Astrocyte (in vitro differentiated cells and primary cell): ENCODE results near the gene CBLL1. TPM values are rescaled to one million over a fixed set of nuclear protein-coding genes. Genes with fewer than 3 reads are reported as not detected.

Source experiments
- DNase-seq: peaks from one replicate; pipeline ENCODE4 v3.0.0-alpha.2; 2010; ENCODE audit warnings: low read depth
- FAIRE-seq: peaks from 2 replicates; lab custom pipeline; 2011; peaks lifted over from hg19 to GRCh38; lab: Jason Lieb, UNC
- H2AFZ ChIP-seq: 2 replicates; pipeline ENCODE4 v1.6.0; 2012; ENCODE audit warnings: low read depth, low read length, inconsistent platforms
- H3K27ac ChIP-seq: 2 replicates; pipeline ENCODE4 v1.5.1; 2011; ENCODE audit warnings: low read depth, low read length, inconsistent platforms
- H3K27me3 ChIP-seq: 2 replicates; pipeline ENCODE4 v1.6.0; 2011; ENCODE audit warnings: low read length, inconsistent platforms; ENCODE audit not compliant: insufficient read depth
- H3K36me3 ChIP-seq: 2 replicates; pipeline ENCODE4 v1.5.1; 2011; ENCODE audit warnings: low read length, inconsistent platforms; ENCODE audit not compliant: insufficient read depth
- H3K4me1 ChIP-seq: 2 replicates; pipeline ENCODE4 v1.5.1; 2011; ENCODE audit warnings: low read length, inconsistent platforms; ENCODE audit not compliant: insufficient read depth
- H3K4me2 ChIP-seq: 2 replicates; pipeline ENCODE4 v1.6.0; 2012; ENCODE audit warnings: low read length, inconsistent platforms
- H3K4me3 ChIP-seq: 2 replicates; pipeline ENCODE4 v1.5.1; 2011; ENCODE audit warnings: low read depth, mild to moderate bottlenecking, low read length, inconsistent platforms; ENCODE audit not compliant: insufficient read depth
- H3K79me2 ChIP-seq: 2 replicates; pipeline ENCODE4 v1.6.0; 2012; ENCODE audit warnings: mild to moderate bottlenecking, low read length, inconsistent platforms; ENCODE audit not compliant: insufficient read depth
- H3K9ac ChIP-seq: 2 replicates; pipeline ENCODE4 v1.6.0; 2012; ENCODE audit warnings: mild to moderate bottlenecking, low read length, inconsistent platforms
- H3K9me3 ChIP-seq: 2 replicates; pipeline ENCODE4 v1.5.1; 2012; ENCODE audit warnings: low read depth, mild to moderate bottlenecking, low read length, inconsistent platforms; ENCODE audit not compliant: insufficient read depth
- H4K20me1 ChIP-seq: 2 replicates; pipeline ENCODE4 v1.6.0; 2012; ENCODE audit warnings: low read length, inconsistent platforms; ENCODE audit not compliant: insufficient read depth
- H3K27ac Mint-ChIP-seq: one replicate; pipeline ENCODE4 v1.8.0; 2021; ENCODE audit warnings: mild to moderate bottlenecking, mixed read lengths; ENCODE audit not compliant: unreplicated experiment
- H3K27me3 Mint-ChIP-seq: one replicate; pipeline ENCODE4 v1.8.0; 2021; ENCODE audit warnings: low read depth, mixed read lengths; ENCODE audit not compliant: unreplicated experiment
- H3K36me3 Mint-ChIP-seq: one replicate; pipeline ENCODE4 v1.8.0; 2021; ENCODE audit warnings: low read depth, mixed read lengths; ENCODE audit not compliant: unreplicated experiment
- H3K4me1 Mint-ChIP-seq: one replicate; pipeline ENCODE4 v1.8.0; 2021; ENCODE audit warnings: low read depth, mixed read lengths; ENCODE audit not compliant: unreplicated experiment
- H3K4me3 Mint-ChIP-seq: one replicate; pipeline ENCODE4 v1.8.0; 2021; ENCODE audit warnings: mild to moderate bottlenecking, moderate library complexity, mixed read lengths; ENCODE audit not compliant: unreplicated experiment
- H3K9me3 Mint-ChIP-seq: one replicate; pipeline ENCODE4 v1.8.0; 2021; ENCODE audit warnings: mild to moderate bottlenecking, mixed read lengths; ENCODE audit not compliant: unreplicated experiment
- EZH2 ChIP-seq: IDR thresholded peaks from 2 replicates; pipeline ENCODE4 v1.6.1; 2012; ENCODE audit warnings: mild to moderate bottlenecking, low read length, inconsistent platforms; ENCODE audit not compliant: insufficient read depth
- total RNA-seq: library from RNA; stranded (reverse); gene quantifications from 2 replicates; pipeline ENCODE4 v1.2.1, GENCODE V29; 2021
- TF ChIP-seq, protein P1 (sequence below): IDR thresholded peaks from 2 replicates; pipeline ENCODE4 v1.5.1; 2011; ENCODE audit warnings: low read depth, mild to moderate bottlenecking, inconsistent platforms, low read length, moderate library complexity; ENCODE audit not compliant: insufficient read depth

The CBLL1 gene
- total RNA-seq, 1 donor from 2014 or later: 27.3 TPM

DNA sequence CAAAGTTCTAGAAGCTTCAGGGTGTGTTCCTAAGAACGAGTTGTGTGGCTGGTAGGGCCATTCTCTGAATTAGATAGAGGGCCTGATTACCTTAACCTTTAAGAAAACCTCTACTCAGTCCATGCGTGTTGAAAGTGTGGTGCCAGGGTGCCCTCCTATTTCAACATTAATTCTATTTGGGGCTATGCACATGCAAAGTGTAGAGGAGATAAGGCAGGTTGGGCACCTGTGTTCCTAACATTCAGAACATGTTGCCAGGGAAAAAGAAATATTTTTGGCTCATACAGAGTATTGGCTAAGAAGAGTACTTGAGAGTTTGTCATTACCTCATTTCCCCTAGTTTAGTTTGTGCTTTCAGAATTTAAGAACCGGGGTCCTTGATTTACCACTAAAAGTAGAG lies 38.4 kb downstream of the CBLL1 start:
- Mint-ChIP-seq H3K4me1 (no peaks in the 10 kb centered on the region), H3K36me3 (no peaks in the 10 kb centered on the region), H3K27me3 (peaks cover 11% of the 10 kb centered on the region), H3K27ac (no peak overlapping the region), H3K9me3 (no peaks in the 10 kb centered on the region), H3K4me3 (no peak overlapping the region)
- DNase-seq (no peak), FAIRE-seq (no peak)
- Histone ChIP-seq H2AFZ (no peak overlapping the region), H4K20me1 (no peaks in the 10 kb centered on the region), H3K36me3 (no peaks in the 10 kb centered on the region), H3K9ac (no peak overlapping the region), H3K4me2 (no peak overlapping the region), H3K4me1 (no peaks in the 10 kb centered on the region), H3K9me3 (no peaks in the 10 kb centered on the region), H3K27me3 (peaks cover 11% of the 10 kb centered on the region), H3K27ac (no peak overlapping the region), H3K4me3 (no peak overlapping the region), H3K79me2 (no peaks in the 10 kb centered on the region)
- no peak for TF ChIP-seq EZH2
- TF ChIP-seq, protein P1, sequence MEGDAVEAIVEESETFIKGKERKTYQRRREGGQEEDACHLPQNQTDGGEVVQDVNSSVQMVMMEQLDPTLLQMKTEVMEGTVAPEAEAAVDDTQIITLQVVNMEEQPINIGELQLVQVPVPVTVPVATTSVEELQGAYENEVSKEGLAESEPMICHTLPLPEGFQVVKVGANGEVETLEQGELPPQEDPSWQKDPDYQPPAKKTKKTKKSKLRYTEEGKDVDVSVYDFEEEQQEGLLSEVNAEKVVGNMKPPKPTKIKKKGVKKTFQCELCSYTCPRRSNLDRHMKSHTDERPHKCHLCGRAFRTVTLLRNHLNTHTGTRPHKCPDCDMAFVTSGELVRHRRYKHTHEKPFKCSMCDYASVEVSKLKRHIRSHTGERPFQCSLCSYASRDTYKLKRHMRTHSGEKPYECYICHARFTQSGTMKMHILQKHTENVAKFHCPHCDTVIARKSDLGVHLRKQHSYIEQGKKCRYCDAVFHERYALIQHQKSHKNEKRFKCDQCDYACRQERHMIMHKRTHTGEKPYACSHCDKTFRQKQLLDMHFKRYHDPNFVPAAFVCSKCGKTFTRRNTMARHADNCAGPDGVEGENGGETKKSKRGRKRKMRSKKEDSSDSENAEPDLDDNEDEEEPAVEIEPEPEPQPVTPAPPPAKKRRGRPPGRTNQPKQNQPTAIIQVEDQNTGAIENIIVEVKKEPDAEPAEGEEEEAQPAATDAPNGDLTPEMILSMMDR: no peak

DNA sequence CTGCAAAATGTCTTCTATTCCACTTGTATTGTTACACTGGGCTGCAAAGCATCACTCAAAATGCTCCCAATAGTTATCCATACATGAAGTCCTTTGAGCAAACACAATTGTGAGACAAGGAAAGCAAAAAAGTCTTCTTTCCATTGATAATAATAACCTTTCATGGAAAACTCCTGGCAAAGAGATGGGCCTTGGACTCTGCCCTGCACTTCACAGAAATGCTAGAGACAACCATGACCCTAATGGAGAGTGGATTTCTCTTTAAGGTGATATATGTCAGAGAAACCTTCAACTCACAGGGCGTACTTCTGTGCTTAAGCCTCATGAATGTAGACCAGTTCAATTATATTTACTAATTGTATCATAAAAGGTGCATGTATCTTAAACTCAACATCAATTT lies 39.7 kb downstream of the CBLL1 start:
- Histone ChIP-seq H2AFZ (no peak overlapping the region), H3K79me2 (no peaks in the 10 kb centered on the region), H3K36me3 (no peaks in the 10 kb centered on the region), H4K20me1 (no peaks in the 10 kb centered on the region), H3K4me2 (no peak overlapping the region), H3K9me3 (no peaks in the 10 kb centered on the region), H3K4me1 (no peaks in the 10 kb centered on the region), H3K9ac (no peak overlapping the region), H3K27ac (no peak overlapping the region), H3K27me3 (peaks cover 18% of the 10 kb centered on the region), H3K4me3 (no peak overlapping the region)
- Mint-ChIP-seq H3K36me3 (no peaks in the 10 kb centered on the region), H3K4me1 (no peaks in the 10 kb centered on the region), H3K9me3 (no peaks in the 10 kb centered on the region), H3K27ac (no peak overlapping the region), H3K27me3 (peaks cover 11% of the 10 kb centered on the region), H3K4me3 (no peak overlapping the region)
- no peak for TF ChIP-seq EZH2
- TF ChIP-seq, protein P1: no peak
- FAIRE-seq: no peak
- DNase-seq: no peak

DNA sequence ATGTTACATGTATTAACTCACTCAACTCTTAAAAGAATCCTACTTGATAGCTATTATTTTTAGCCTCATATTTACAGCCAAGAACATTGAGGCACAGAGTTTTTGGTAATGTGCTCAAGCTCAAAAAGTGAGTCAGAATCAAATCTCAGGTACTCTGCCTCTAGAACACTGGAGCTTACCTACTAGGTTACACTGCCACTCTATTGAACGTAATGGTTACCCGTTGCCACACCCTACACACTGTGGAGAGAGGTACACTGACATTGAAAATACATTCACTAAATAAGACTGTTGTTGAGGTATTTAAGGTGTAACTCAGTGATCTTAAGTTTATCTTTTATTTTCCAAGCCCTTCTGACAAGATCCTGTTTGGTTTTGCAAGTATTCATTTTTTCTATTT lies 41.2 kb downstream of the CBLL1 start:
- Mint-ChIP-seq H3K9me3 (no peaks in the 10 kb centered on the region), H3K36me3 (no peaks in the 10 kb centered on the region), H3K4me1 (no peaks in the 10 kb centered on the region), H3K4me3 (no peak overlapping the region), H3K27me3 (peaks cover 11% of the 10 kb centered on the region), H3K27ac (no peak overlapping the region)
- H2AFZ ChIP-seq: no peak overlapping the region
- H3K27me3 ChIP-seq: peaks cover 18% of the 10 kb centered on the region
- DNase-seq (no peak), FAIRE-seq (no peak)
- no peaks in the 10 kb centered on the region for H3K9me3 ChIP-seq
- H3K9ac ChIP-seq: no peak overlapping the region
- no peak for TF ChIP-seq EZH2
- TF ChIP-seq, protein P1: no peak
- no peaks in the 10 kb centered on the region for H3K79me2 ChIP-seq
- H4K20me1 ChIP-seq: no peaks in the 10 kb centered on the region
- H3K27ac ChIP-seq: no peak overlapping the region
- H3K36me3 ChIP-seq: no peaks in the 10 kb centered on the region
- H3K4me2 ChIP-seq: no peak overlapping the region
- H3K4me1 ChIP-seq: no peaks in the 10 kb centered on the region
- no peak overlapping the region for H3K4me3 ChIP-seq
